Muscle of back (tissue), 11 donors: ENCODE data around the gene CHAT. TPM values are rescaled to one million over a fixed set of nuclear protein-coding genes. Genes with fewer than 3 reads are reported as not detected.

Experiments used
- DNase-seq, 3 donors: peaks; one replicate each; pipeline versions ENCODE4 v3.0.0 to v3.0.0-alpha.2; 2013
- polyA plus RNA-seq, 10 donors: library from polyadenylated mRNA; unstranded; fragments of 120-200 nt; gene quantifications; one replicate each; pipeline ENCODE4 v1.2.1, GENCODE V29; 2013; ENCODE audit not compliant: insufficient read length in 10 of 10

CHAT gene
- polyA plus RNA-seq, 10 donors = not detected

DNA sequence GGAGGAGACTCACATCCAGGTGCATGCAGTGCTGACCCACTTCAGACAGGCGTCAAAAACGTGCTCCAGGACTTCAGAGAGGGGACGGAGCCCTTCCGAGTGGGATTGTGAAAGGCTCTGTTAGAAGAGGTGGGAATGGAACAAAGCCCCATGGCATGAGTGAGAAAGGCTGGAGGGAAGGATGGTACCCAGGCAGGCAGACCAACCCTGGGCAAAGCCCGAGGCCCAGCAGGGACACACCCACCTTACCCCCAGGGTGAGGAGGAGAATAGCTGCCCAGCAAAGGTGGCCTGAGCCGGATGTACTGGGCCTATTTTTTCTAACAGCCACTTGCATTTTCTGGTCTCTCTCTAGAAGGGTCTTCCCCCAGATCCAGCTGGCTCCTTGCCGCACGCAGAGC is 14.8 kb downstream of the CHAT start:
- DNase-seq = no peak

DNA sequence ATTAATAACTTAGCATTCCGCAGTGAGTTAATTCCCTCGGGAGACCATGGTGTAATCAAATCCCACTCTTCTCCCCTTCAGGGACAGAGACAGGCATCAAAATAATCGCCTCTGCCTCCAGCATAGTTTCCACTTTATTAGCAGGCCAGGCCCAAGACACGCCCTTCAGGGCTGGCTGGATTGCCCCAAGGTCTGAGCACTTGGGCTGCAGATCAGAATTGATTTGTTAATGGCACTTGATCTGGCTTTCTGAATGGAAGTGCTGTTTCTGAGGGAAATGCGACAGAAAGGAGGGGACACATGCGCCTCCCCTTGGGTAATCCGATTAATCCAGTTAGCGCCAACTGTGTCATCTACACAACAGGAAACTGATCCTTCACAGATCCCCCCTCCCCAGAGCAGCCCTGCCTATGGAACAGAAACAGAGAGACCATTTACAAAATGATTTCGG is 15.6 kb downstream of the CHAT start:
- DNase-seq = no peak

GRCh38 chr10:49631975-49632374 is 18.1 kb downstream of the CHAT start:
- no peak for DNase-seq

- DNase-seq = no peak
Observed at GRCh38 chr10:49632406-49633317, 18.8 kb downstream of the CHAT start.

GRCh38 chr10:49633327-49634068 is 19.7 kb downstream of the CHAT start:
- no peak for DNase-seq

GRCh38 chr10:49634069-49634660 is 20.3 kb downstream of the CHAT start:
- no peak for DNase-seq

DNA sequence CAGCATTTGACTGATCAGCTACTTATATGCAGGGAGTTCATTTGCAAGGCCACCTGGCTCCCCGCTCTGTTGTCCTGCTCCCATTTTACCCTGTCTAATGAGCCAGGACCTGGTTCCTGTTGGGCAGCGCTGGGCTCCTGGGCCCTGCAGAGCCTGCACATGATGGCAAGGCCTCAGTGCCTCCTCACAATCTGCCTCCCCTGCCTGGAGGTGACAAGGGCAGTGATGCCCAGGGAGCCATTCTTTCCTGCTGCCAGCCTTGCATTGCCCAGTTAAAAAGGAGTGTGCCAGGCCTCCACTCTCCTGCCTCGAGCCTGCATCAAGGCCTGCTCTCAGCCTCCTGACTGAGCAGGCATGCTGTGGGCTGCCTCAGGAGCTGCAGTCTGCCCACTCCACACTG is 28.5 kb downstream of the CHAT start:
- DNase-seq = no peak

DNA sequence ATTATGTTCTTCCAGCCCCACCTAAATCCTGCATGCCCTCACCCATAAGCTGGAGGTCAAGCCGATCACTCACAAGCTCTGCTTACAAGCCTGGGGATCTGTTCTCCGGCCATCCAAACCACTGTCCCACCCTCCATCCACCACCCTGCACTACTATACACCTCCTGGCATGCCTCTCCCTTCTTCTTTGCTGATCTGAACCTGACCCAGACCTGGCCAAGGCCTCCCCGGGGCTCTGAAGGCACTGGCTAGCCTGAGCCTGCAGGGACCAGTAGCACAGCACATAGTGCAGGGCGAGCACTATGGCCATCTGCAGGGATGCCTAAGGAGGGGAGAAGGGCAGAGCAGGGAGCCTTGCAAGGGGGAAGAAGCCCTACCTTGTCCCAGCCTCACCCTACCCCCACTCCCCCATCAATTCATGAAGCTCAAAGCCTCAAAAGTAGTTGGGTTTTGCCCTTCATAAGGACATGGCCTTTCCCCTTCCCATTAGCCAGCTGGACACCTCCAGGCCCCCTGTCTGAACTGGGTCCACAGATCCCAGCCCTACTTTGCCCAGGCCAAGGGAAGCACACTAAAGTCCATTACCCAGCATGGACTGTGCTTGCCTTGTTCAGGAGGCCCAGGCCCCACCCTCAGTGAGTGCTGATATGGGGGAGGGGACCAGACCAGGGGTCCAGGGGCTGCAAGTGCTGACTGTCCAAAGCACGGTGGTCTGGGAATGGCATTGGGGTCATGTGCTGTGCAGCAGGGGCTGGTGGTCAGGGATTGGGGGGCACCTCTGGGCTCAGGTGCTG is 29.6 kb downstream of the CHAT start:
- no peak for DNase-seq

- DNase-seq = no peak
Observed at GRCh38 chr10:49644035-49644646, 30.3 kb downstream of the CHAT start.

DNA sequence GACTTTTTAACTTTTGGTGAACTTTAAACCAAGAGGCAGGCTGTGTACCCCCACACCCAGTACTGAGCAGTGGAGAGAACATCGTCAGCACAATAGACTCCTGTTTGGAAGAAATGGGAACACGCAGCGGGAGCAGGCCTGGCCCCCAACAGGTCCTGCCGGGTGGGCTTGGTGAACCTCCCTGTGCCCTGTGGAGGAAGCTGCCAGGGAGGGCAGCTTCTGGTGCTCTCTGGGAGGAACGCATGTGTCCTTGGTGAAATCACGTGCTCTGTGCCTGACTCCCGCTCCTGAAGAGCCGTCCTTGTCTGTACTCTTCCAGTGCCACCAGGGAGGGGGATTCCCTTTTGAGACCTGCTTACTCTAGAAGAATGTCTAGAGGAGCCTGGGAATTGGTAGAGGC is 31.6 kb downstream of the CHAT start:
- DNase-seq = no peak

GRCh38 chr10:49645871-49646870 is 32.3 kb downstream of the CHAT start:
- no peak for DNase-seq

GRCh38 chr10:49647554-49647953 is 33.7 kb downstream of the CHAT start:
- DNase-seq = no peak

DNA sequence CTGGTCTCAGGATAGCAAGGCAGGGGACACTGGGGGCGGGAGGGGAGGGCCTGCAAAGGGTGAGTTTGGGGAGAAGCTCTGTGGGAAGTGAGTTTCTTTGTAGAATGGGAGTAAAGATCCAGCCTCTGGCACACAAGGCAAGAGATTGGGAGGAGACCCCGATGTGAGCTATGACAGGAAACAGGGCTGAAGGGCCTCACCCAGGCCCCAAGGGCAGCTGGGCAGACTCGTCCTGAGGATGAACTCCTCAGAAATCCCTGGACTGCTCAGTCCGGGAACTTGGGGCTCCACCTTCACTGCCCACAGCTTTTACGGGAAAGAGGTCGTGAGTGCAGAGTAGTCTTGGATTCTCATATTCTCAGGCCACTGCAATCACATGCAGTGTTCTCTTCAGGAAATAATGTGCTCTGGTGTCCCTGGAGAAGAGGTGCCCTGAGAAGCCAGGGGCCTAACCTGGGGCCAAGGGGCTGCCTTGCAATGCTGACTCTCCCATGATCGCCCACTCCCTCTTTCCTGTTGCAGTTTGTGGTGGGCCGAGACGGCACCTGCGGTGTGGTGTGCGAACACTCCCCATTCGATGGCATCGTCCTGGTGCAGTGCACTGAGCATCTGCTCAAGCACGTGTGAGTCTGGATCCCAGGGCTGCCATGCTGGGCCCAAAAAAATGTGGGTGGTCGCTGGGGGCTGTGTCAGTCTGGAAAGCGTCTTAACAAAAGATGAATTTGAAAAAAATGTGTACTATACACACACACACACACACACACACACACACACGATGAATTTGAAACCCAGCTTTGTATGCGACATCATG is 34.4 kb downstream of the CHAT start:
- DNase-seq = no peak

DNA sequence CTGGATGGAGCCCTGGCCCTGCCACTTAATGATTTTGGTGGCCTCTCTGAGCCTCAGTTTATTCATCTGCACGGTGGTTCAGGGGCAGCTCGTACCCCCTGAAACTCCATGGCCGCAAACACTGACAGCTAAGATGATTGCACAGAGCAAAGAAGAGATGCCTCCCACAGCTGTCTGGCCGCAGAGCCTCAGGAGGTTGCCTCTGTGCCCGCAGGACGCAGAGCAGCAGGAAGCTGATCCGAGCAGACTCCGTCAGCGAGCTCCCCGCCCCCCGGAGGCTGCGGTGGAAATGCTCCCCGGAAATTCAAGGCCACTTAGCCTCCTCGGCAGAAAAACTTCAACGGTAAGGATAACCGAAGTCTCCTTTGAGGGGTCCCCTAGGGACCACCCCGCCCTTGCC is 35.5 kb downstream of the CHAT start:
- no peak for DNase-seq

GRCh38 chr10:49649936-49650723 is 36.3 kb downstream of the CHAT start:
- DNase-seq = no peak

DNA sequence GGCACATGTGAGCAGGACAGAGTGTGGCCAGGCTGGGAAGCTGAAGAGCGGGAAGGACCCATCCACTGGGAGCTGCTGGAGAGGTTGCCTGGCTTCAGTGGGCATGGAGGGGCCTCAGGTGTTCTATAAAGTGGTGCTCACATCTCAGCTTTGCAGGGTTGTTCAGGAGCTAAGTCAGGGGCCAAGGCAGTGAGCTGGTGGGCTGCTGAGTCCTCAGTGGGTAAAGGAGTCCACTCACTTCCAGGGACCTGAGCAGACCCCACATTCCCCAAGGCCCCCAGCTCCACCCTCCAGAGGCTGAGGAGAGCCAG is 36.8 kb downstream of the CHAT start:
- DNase-seq = no peak

DNA sequence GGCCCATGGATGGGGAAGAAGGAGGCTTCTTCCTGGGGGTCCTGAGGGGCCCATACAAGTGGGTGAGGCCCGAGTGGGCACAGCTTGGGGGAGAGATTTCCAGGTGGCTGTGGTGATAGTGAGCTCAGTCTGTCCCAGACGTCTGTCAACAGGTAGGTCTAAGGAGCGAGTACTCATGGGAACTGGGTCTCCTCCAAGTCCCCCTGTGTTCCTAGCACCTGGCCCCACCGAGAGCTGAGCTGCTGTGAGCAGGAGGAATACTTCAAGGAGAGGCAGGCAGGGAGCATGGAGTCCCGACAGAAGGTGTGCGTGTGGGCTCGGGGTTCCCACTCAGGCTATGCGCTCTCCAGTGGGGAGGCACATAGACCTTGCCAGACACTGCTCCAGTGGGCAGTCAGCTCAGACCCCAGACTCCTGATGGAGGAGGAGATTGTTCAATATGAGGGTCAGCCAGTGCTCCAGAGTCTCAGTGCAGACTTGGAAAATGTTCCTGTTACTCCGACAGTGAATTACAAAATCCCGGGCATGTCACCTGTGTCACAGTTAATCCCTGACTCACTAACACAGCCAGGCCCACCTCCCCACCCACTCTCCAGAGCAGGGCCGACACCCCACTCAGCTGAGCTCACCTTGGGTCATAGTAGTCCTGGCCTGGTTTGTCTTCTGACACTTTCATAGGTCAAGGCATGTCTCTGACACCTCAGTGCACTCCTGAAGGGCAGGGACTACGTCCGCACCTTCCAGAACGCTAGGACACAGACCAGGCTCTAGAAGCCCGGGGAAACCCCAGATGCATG is 37.4 kb downstream of the CHAT start:
- no peak for DNase-seq

DNA sequence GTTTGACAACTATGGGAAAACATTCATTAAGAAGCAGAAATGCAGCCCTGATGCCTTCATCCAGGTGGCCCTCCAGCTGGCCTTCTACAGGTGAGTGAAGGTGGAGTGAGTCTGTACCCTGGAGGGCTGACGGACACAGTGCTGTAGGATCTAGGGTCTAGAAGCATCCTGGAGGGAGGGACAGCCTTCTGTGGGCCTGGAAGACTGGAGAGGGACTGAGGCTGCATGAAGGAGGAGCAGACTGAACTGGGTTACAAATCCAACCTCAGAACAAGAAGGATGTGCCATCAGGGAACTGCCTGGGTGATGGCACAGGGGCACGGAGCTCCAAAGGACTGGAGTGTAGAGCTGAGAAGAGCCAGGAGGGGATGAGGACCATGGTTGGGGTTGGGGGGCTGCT is 38.1 kb downstream of the CHAT start:
- no peak for DNase-seq
